ENCODE data around the gene GRIK2. TPM values are rescaled to one million over a fixed set of nuclear protein-coding genes. Genes with fewer than 3 reads are reported as not detected.

GRIK2 gene
- total RNA-seq, 1 experiment from 2014 or later, result 6.6 TPM

DNA sequence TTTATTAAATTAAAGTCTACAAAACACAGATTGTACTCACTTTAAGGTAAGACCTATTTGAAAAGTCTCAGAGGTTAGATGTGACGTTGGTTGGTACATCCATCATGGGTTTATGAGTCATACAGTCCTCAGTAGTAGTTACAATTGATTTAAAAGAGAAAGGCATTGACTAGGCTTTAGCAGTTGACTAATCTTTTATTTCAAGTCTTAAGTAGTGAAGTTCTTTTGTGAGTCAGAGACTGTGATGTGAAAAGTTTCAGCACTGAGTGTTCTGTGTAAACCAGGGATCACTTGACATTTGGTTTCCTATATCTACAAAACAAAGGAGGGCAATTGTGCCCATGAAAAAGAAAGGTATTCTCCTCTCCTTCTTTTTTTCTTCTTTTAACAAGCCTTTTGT is 221.3 kb downstream of the GRIK2 start:
- no peaks in the 10 kb centered on the region for H3K4me1 ChIP-seq (ENCODE audit: control insufficient read depth, insufficient read depth, low read length)
- no peaks in the 10 kb centered on the region for H3K27me3 ChIP-seq (ENCODE audit: control insufficient read depth, insufficient read depth, low read length)
- H3K36me3 ChIP-seq (ENCODE audit: control insufficient read depth, insufficient read depth, low read length), result no peaks in the 10 kb centered on the region
- POLR2A ChIA-PET, result no interaction called here
- in situ Hi-C loops (cut with HindIII; ENCODE audit: low pct_unique_long_range_greater_than_20kb, low sequenced_read_pairs) (no loop called here), intact Hi-C loops (cut with micrococcal nuclease; ENCODE audit: unreplicated experiment) (no loop called here)
- H3K4me3 ChIP-seq (ENCODE audit: low read depth in 2 of 2, low read length in 2 of 2), result no peak overlapping the region
- ATAC-seq (no peak), DNase-seq (ENCODE audit: low read depth, low spot score) (peak; percentile 2)
- CTCF ChIA-PET, result no interaction called here
- H3K27ac ChIP-seq (ENCODE audit: low read length), result no peak overlapping the region
- no peak for TF ChIP-seq POLR2AphosphoS5 (IDR thresholded peaks at IDR 0.05; ENCODE audit: low read depth, low read length)
- TF ChIP-seq, protein P1, sequence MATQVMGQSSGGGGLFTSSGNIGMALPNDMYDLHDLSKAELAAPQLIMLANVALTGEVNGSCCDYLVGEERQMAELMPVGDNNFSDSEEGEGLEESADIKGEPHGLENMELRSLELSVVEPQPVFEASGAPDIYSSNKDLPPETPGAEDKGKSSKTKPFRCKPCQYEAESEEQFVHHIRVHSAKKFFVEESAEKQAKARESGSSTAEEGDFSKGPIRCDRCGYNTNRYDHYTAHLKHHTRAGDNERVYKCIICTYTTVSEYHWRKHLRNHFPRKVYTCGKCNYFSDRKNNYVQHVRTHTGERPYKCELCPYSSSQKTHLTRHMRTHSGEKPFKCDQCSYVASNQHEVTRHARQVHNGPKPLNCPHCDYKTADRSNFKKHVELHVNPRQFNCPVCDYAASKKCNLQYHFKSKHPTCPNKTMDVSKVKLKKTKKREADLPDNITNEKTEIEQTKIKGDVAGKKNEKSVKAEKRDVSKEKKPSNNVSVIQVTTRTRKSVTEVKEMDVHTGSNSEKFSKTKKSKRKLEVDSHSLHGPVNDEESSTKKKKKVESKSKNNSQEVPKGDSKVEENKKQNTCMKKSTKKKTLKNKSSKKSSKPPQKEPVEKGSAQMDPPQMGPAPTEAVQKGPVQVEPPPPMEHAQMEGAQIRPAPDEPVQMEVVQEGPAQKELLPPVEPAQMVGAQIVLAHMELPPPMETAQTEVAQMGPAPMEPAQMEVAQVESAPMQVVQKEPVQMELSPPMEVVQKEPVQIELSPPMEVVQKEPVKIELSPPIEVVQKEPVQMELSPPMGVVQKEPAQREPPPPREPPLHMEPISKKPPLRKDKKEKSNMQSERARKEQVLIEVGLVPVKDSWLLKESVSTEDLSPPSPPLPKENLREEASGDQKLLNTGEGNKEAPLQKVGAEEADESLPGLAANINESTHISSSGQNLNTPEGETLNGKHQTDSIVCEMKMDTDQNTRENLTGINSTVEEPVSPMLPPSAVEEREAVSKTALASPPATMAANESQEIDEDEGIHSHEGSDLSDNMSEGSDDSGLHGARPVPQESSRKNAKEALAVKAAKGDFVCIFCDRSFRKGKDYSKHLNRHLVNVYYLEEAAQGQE (IDR thresholded peaks at IDR 0.05; ENCODE audit: insufficient read depth in 1 of 2, low read depth in 2 of 2, low read length in 1 of 2), result no peak
- TF ChIP-seq TCF7L2 (IDR thresholded peaks at IDR 0.05; ENCODE audit: low read depth, low read length), result no peak
- no TSS peak for BruUV-seq (replicated peaks)
- no peaks in the 10 kb centered on the region for H3K9me3 ChIP-seq (ENCODE audit: control insufficient read depth, insufficient read depth, low read depth, low read length)

DNA sequence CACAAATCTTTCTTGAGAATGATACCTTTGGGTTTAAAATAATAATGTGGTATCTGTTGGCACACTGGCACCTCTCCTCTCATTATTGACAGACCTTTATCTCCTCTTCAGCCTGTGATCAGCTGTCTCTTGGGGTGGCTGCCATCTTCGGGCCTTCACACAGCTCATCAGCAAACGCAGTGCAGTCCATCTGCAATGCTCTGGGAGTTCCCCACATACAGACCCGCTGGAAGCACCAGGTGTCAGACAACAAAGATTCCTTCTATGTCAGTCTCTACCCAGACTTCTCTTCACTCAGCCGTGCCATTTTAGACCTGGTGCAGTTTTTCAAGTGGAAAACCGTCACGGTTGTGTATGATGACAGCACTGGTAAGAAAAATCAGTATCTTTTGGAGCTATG is 232.8 kb downstream of the GRIK2 start:
- no peak for DNase-seq (ENCODE audit: low read depth, low spot score)
- BruUV-seq (replicated peaks), result no TSS peak
- Histone ChIP-seq H3K36me3 (ENCODE audit: control insufficient read depth, insufficient read depth, low read length) (no peaks in the 10 kb centered on the region), H3K9me3 (ENCODE audit: control insufficient read depth, insufficient read depth, low read depth, low read length) (no peaks in the 10 kb centered on the region), H3K4me1 (ENCODE audit: control insufficient read depth, insufficient read depth, low read length) (no peaks in the 10 kb centered on the region), H3K4me3 (ENCODE audit: low read depth in 2 of 2, low read length in 2 of 2) (no peak overlapping the region), H3K27ac (ENCODE audit: low read length) (no peak overlapping the region), H3K27me3 (ENCODE audit: control insufficient read depth, insufficient read depth, low read length) (no peaks in the 10 kb centered on the region)
- ChIA-PET CTCF (no interaction called here), POLR2A (no interaction called here)
- intact Hi-C loops (cut with micrococcal nuclease; ENCODE audit: unreplicated experiment) (no loop called here), in situ Hi-C loops (cut with HindIII; ENCODE audit: low pct_unique_long_range_greater_than_20kb, low sequenced_read_pairs) (no loop called here)
- ATAC-seq, result no peak
- no peak for TF ChIP-seq TCF7L2 (IDR thresholded peaks at IDR 0.05; ENCODE audit: low read depth, low read length)
- no peak for TF ChIP-seq SIN3A (IDR thresholded peaks at IDR 0.05; ENCODE audit: borderline replicate concordance, insufficient read depth, low read depth, low read length)

- intact Hi-C loops (cut with micrococcal nuclease; ENCODE audit: unreplicated experiment), result no loop called here
- in situ Hi-C loops (cut with HindIII; ENCODE audit: low pct_unique_long_range_greater_than_20kb, low sequenced_read_pairs), result no loop called here
- H3K4me1 ChIP-seq (ENCODE audit: control insufficient read depth, insufficient read depth, low read length), result no peaks in the 10 kb centered on the region
- no peaks in the 10 kb centered on the region for H3K36me3 ChIP-seq (ENCODE audit: control insufficient read depth, insufficient read depth, low read length)
- TF ChIP-seq POLR2AphosphoS5 (IDR thresholded peaks at IDR 0.05; ENCODE audit: low read depth, low read length) (no peak), SIN3A (IDR thresholded peaks at IDR 0.05; ENCODE audit: borderline replicate concordance, insufficient read depth, low read depth, low read length) (no peak), TCF7L2 (IDR thresholded peaks at IDR 0.05; ENCODE audit: low read depth, low read length) (0 out of 2 replicates have a peak, but pooled peaks have one; percentile 19)
- TF ChIP-seq, protein P2, sequence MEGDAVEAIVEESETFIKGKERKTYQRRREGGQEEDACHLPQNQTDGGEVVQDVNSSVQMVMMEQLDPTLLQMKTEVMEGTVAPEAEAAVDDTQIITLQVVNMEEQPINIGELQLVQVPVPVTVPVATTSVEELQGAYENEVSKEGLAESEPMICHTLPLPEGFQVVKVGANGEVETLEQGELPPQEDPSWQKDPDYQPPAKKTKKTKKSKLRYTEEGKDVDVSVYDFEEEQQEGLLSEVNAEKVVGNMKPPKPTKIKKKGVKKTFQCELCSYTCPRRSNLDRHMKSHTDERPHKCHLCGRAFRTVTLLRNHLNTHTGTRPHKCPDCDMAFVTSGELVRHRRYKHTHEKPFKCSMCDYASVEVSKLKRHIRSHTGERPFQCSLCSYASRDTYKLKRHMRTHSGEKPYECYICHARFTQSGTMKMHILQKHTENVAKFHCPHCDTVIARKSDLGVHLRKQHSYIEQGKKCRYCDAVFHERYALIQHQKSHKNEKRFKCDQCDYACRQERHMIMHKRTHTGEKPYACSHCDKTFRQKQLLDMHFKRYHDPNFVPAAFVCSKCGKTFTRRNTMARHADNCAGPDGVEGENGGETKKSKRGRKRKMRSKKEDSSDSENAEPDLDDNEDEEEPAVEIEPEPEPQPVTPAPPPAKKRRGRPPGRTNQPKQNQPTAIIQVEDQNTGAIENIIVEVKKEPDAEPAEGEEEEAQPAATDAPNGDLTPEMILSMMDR (IDR thresholded peaks at IDR 0.05), result no peak
- TF ChIP-seq, protein P1 (IDR thresholded peaks at IDR 0.05; ENCODE audit: insufficient read depth in 1 of 2, low read depth in 2 of 2, low read length in 1 of 2), result no peak
- no peak overlapping the region for H3K4me3 ChIP-seq (ENCODE audit: low read depth in 2 of 2, low read length in 2 of 2)
- DNase-seq (ENCODE audit: low read depth, low spot score) (no peak), ATAC-seq (no peak)
- no peaks in the 10 kb centered on the region for H3K9me3 ChIP-seq (ENCODE audit: control insufficient read depth, insufficient read depth, low read depth, low read length)
- no peak overlapping the region for H3K27ac ChIP-seq (ENCODE audit: low read length)
- ChIA-PET POLR2A (no interaction called here), CTCF (no interaction called here)
- no peaks in the 10 kb centered on the region for H3K27me3 ChIP-seq (ENCODE audit: control insufficient read depth, insufficient read depth, low read length)
- no TSS peak for BruUV-seq (replicated peaks)
These were observed 237.4 kb downstream of the GRIK2 start for GRCh38 chr6:101630941-101631340.
